ENCODE results near the gene ADAT2.

Gene ADAT2

GRCh38 chr6:143465546-143465945 is 15.1 kb upstream of the ADAT2 start:
- Histone ChIP-seq H3F3A (ENCODE audit: insufficient read depth) (no peaks in the 10 kb centered on the region), H2AFZ (ENCODE audit: low read depth, low read length, severe bottlenecking) (no peak overlapping the region), H3K36me3 (ENCODE audit: low read length) (peaks cover 31% of the 10 kb centered on the region; the same call in 1 of the 2 replicates), H3K27me3 (ENCODE audit: low read length) (no peaks in the 10 kb centered on the region), H3K9me3 (ENCODE audit: insufficient read depth, low read length) (no peaks in the 10 kb centered on the region), H3K9me2 (replicated peaks; ENCODE audit: insufficient read depth, low read length) (no peaks in the 10 kb centered on the region), H3K27ac (ENCODE audit: low read depth, low read length) (no peak overlapping the region), H3K79me2 (ENCODE audit: insufficient read depth, low read length) (no peaks in the 10 kb centered on the region), H3K4me2 (ENCODE audit: low read depth, low read length, poor library complexity, severe bottlenecking) (no peak overlapping the region), H3K4me3 (ENCODE audit: insufficient read depth, low read length, poor library complexity, severe bottlenecking) (no peak overlapping the region), H3K9ac (ENCODE audit: low read length) (no peak overlapping the region), H4K20me1 (ENCODE audit: low read depth, low read length) (no peaks in the 10 kb centered on the region)
- no peak for TF ChIP-seq EZH2phosphoT487 (conservative IDR thresholded peaks at IDR 0.05; ENCODE audit: low read length)

- no peaks in the 10 kb centered on the region for H3K27me3 ChIP-seq (ENCODE audit: low read length)
- no peaks in the 10 kb centered on the region for H3K9me2 ChIP-seq (replicated peaks; ENCODE audit: insufficient read depth, low read length)
- no peak overlapping the region for H2AFZ ChIP-seq (ENCODE audit: low read depth, low read length, severe bottlenecking)
- H3K9ac ChIP-seq (ENCODE audit: low read length): no peak overlapping the region
- H3K27ac ChIP-seq (ENCODE audit: low read depth, low read length): no peak overlapping the region
- no peaks in the 10 kb centered on the region for H3K9me3 ChIP-seq (ENCODE audit: insufficient read depth, low read length)
- TF ChIP-seq EZH2phosphoT487 (conservative IDR thresholded peaks at IDR 0.05; ENCODE audit: low read length) (no peak), CTCF (IDR thresholded peaks at IDR 0.05; ENCODE audit: insufficient read depth, low read length, poor library complexity, severe bottlenecking) (no peak)
- peaks cover 53% of the 10 kb centered on the region for H3K79me2 ChIP-seq (ENCODE audit: insufficient read depth, low read length)
- no peak overlapping the region for H3K4me2 ChIP-seq (ENCODE audit: low read depth, low read length, poor library complexity, severe bottlenecking)
- peaks cover 21% of the 10 kb centered on the region for H3K36me3 ChIP-seq (ENCODE audit: low read length)
- no peak overlapping the region for H3K4me3 ChIP-seq (ENCODE audit: insufficient read depth, low read length, poor library complexity, severe bottlenecking)
- 0 out of 2 replicates have a peak, but pooled peaks cover 3% of the 10 kb centered on the region for H4K20me1 ChIP-seq (ENCODE audit: low read depth, low read length)
- no peaks in the 10 kb centered on the region; the same call in 1 of the 2 replicates for H3F3A ChIP-seq (ENCODE audit: insufficient read depth)
These were observed 7.3 kb upstream of the ADAT2 start for GRCh38 chr6:143457563-143458359.

GRCh38 chr6:143451531-143451930 is 1.0 kb upstream of the ADAT2 start:
- H2AFZ ChIP-seq (ENCODE audit: low read depth, low read length, severe bottlenecking): peak overlapping the region; percentile 86

More at GRCh38 chr6:143451531-143451930, 1.0 kb upstream of the ADAT2 start:
- Histone ChIP-seq H3K27ac (ENCODE audit: low read depth, low read length) (no peak overlapping the region), H3K79me2 (ENCODE audit: insufficient read depth, low read length) (peaks cover 85% of the 10 kb centered on the region), H3K9me3 (ENCODE audit: insufficient read depth, low read length) (no peaks in the 10 kb centered on the region), H3K9ac (ENCODE audit: low read length) (peak overlapping the region; percentile 93), H4K20me1 (ENCODE audit: low read depth, low read length) (0 out of 2 replicates have a peak, but pooled peaks cover 3% of the 10 kb centered on the region), H3K36me3 (ENCODE audit: low read length) (peaks cover 6% of the 10 kb centered on the region; the same call in 1 of the 2 replicates), H3K4me3 (ENCODE audit: insufficient read depth, low read length, poor library complexity, severe bottlenecking) (peak overlapping the region; percentile 90), H3K9me2 (replicated peaks; ENCODE audit: insufficient read depth, low read length) (no peaks in the 10 kb centered on the region), H3K4me2 (ENCODE audit: low read depth, low read length, poor library complexity, severe bottlenecking) (peak overlapping the region; percentile 89), H3F3A (ENCODE audit: insufficient read depth) (peaks cover 12% of the 10 kb centered on the region), H3K27me3 (ENCODE audit: low read length) (no peaks in the 10 kb centered on the region)
- TF ChIP-seq EZH2phosphoT487 (conservative IDR thresholded peaks at IDR 0.05; ENCODE audit: low read length) (no peak), CTCF (IDR thresholded peaks at IDR 0.05; ENCODE audit: insufficient read depth, low read length, poor library complexity, severe bottlenecking) (no peak)
